GM23338 (cell line): ENCODE results near the gene ADGRV1. TPM values are rescaled to one million over a fixed set of nuclear protein-coding genes. Genes with fewer than 3 reads are reported as not detected.

Source experiments
- ATAC-seq: fragments of 200-7000 bp; cut with Tn5 transposase; 3 replicates; pipeline ENCODE4 v1.9.1; 2020
- DNase-seq: peaks from one replicate; pipeline ENCODE4 v3.0.0-alpha.2; 2015; ENCODE audit warnings: low spot score
- H2AFZ ChIP-seq: fragments of 200-600 bp; sonication (generic); 2 replicates; pipeline ENCODE4 v1.8.0; 2016; ENCODE audit warnings: antibody characterized with exemption, mild to moderate bottlenecking, moderate library complexity
- H3F3A ChIP-seq: fragments of 200-600 bp; sonication (generic); replicated peaks from 2 replicates; pipeline ENCODE4 v1.8.0; 2017; ENCODE audit warnings: antibody characterized with exemption, mixed run types, low read depth
- H3K27ac ChIP-seq: fragments of 200-600 bp; sonication (generic); 2 replicates; pipeline ENCODE4 v1.6.1; 2016; ENCODE audit warnings: low read depth
- H3K27me3 ChIP-seq: fragments of 200-600 bp; sonication (generic); 2 replicates; pipeline ENCODE4 v1.8.0; 2016; ENCODE audit warnings: mild to moderate bottlenecking, mixed run types, moderate library complexity; ENCODE audit not compliant: insufficient read depth
- H3K36me3 ChIP-seq: fragments of 200-600 bp; sonication (generic); 2 replicates; pipeline ENCODE4 v1.8.0; 2016; ENCODE audit warnings: mild to moderate bottlenecking; ENCODE audit not compliant: insufficient read depth
- H3K4me1 ChIP-seq: fragments of 200-600 bp; sonication (generic); 2 replicates; pipeline ENCODE4 v1.8.0; 2016; ENCODE audit warnings: mild to moderate bottlenecking, moderate library complexity; ENCODE audit not compliant: insufficient read depth
- H3K4me2 ChIP-seq: fragments of 200-600 bp; sonication (generic); 2 replicates; pipeline ENCODE4 v1.7.1; 2017; ENCODE audit warnings: mixed run types
- H3K4me3 ChIP-seq: fragments of 200-600 bp; sonication (generic); 2 replicates; pipeline ENCODE4 v1.6.1; 2016; ENCODE audit warnings: mixed run types
- H3K79me2 ChIP-seq: fragments of 200-600 bp; sonication (generic); replicated peaks from 2 replicates; pipeline ENCODE4 v1.8.0; 2017; ENCODE audit warnings: mild to moderate bottlenecking; ENCODE audit not compliant: insufficient read depth
- H3K9me2 ChIP-seq: fragments of 200-600 bp; sonication (generic); 2 replicates; pipeline ENCODE4 v1.8.0; 2017; ENCODE audit not compliant: insufficient read depth
- H4K20me1 ChIP-seq: fragments of 200-600 bp; sonication (generic); replicated peaks from 2 replicates; pipeline ENCODE4 v1.8.0; 2017; ENCODE audit warnings: mild to moderate bottlenecking; ENCODE audit not compliant: insufficient read depth
- H3K27ac Mint-ChIP-seq: 2 replicates; pipeline ENCODE4 v1.8.0; 2020; ENCODE audit warnings: inconsistent platforms, mild to moderate bottlenecking, moderate library complexity, mixed read lengths
- H3K27me3 Mint-ChIP-seq: 3 replicates; pipeline ENCODE4 v1.8.0; 2022; ENCODE audit warnings: low read depth, mild to moderate bottlenecking, moderate library complexity, mixed read lengths, inconsistent platforms; ENCODE audit not compliant: insufficient read depth, poor library complexity
- H3K36me3 Mint-ChIP-seq: 3 replicates; pipeline ENCODE4 v1.8.0; 2021; ENCODE audit warnings: low read depth, mild to moderate bottlenecking, inconsistent platforms, moderate library complexity, mixed read lengths
- H3K4me1 Mint-ChIP-seq: 3 replicates; pipeline ENCODE4 v1.8.0; 2020; ENCODE audit warnings: mild to moderate bottlenecking, inconsistent platforms, mixed read lengths
- H3K4me3 Mint-ChIP-seq: 3 replicates; pipeline ENCODE4 v1.8.0; 2021; ENCODE audit warnings: moderate library complexity, mild to moderate bottlenecking, inconsistent platforms, mixed read lengths
- H3K9me3 Mint-ChIP-seq: 3 replicates; pipeline ENCODE4 v1.8.0; 2020; ENCODE audit warnings: moderate library complexity, mild to moderate bottlenecking, inconsistent platforms, mixed read lengths
- CREB1 ChIP-seq: fragments of 250-450 bp; sonication (Bioruptor Pico); IDR thresholded peaks from 2 replicates; pipeline ENCODE4 v1.5.0; 2020; ENCODE audit warnings: low read depth, mild to moderate bottlenecking, moderate library complexity
- CTCF ChIP-seq, 2 experiments: fragments of 200-600 bp in 1 of 2; sonication (generic) in 1 of 2; conservative IDR thresholded peaks; 2 replicates each; pipeline versions ENCODE4 v1.5.1 to v1.6.1; 2016 to 2017; ENCODE audit warnings: antibody characterized with exemption in 2 of 2, low read depth in 2 of 2, mild to moderate bottlenecking in 2 of 2, moderate library complexity in 1 of 2
- ETS1 ChIP-seq: IDR thresholded peaks from 2 replicates; pipeline ENCODE4 v1.6.1; 2016; ENCODE audit warnings: antibody characterized with exemption
- EZH2phosphoT487 ChIP-seq: fragments of 200-600 bp; sonication (generic); IDR thresholded peaks from one replicate; pipeline ENCODE4 v1.8.1; 2018; ENCODE audit warnings: antibody characterized with exemption; ENCODE audit not compliant: unreplicated experiment
- JUNB ChIP-seq: IDR thresholded peaks from one replicate; pipeline ENCODE4 v1.6.1; 2016; ENCODE audit warnings: antibody characterized with exemption; ENCODE audit not compliant: unreplicated experiment
- NANOG ChIP-seq: IDR thresholded peaks from 2 replicates; pipeline ENCODE4 v1.6.1; 2016; ENCODE audit warnings: antibody characterized with exemption, borderline replicate concordance
- POLR2AphosphoS5 ChIP-seq: IDR thresholded peaks from 2 replicates; pipeline ENCODE4 v1.6.1; 2016; ENCODE audit warnings: antibody characterized with exemption, low read depth
- ZNF114 ChIP-seq: fragments of 250-450 bp; sonication (Bioruptor Pico); IDR thresholded peaks from 2 replicates; pipeline ENCODE4 v1.5.0; 2020; ENCODE audit warnings: mild to moderate bottlenecking, moderate library complexity
- ZNF331 ChIP-seq: fragments of 250-450 bp; sonication (Bioruptor Pico); IDR thresholded peaks from 2 replicates; pipeline ENCODE4 v1.5.0; 2020; ENCODE audit warnings: low read depth, mild to moderate bottlenecking, moderate library complexity
- polyA plus RNA-seq: library from polyadenylated mRNA; unstranded; fragments of >200 nt; fragmentation: Nextera tagmentation; extraction: Ambion mirVana; gene quantifications from 2 replicates; pipeline ENCODE4 v1.2.1, GENCODE V29; 2016
- total RNA-seq: library from RNA; depleted of rRNA; stranded (reverse); fragments of >200 nt; shearing (Covaris generic); gene quantifications from 2 replicates; pipeline ENCODE4 v1.2.3, GENCODE V29; 2014

The ADGRV1 gene
- total and polyA plus RNA-seq, 2 experiments from 2014 or later = 46.1 to 149 TPM

- H2AFZ ChIP-seq = no peak overlapping the region
These were observed 1.2 kb upstream of the ADGRV1 start for GRCh38 chr5:90557391-90557790.

GRCh38 chr5:90557871-90558270 is 726 bp upstream of the ADGRV1 start:
- Mint-ChIP-seq H3K27me3 (peaks cover 5% of the 10 kb centered on the region), H3K36me3 (no peaks in the 10 kb centered on the region; the same call in 2 of the 3 replicates), H3K4me3 (peak overlapping the region; percentile 90), H3K9me3 (no peaks in the 10 kb centered on the region; the same call in 2 of the 3 replicates), H3K4me1 (peaks cover 72% of the 10 kb centered on the region), H3K27ac (peak overlapping the region; percentile 93)
- Histone ChIP-seq H3K27me3 (no peaks in the 10 kb centered on the region), H3F3A (no peaks in the 10 kb centered on the region), H2AFZ (no peak overlapping the region; the same call in 1 of the 2 replicates), H3K4me1 (peaks cover 78% of the 10 kb centered on the region), H3K9me2 (no peaks in the 10 kb centered on the region), H3K79me2 (peaks cover 39% of the 10 kb centered on the region), H3K36me3 (no peaks in the 10 kb centered on the region), H3K27ac (peak overlapping the region; percentile 85), H3K4me2 (peak overlapping the region; percentile 81), H3K4me3 (peak overlapping the region; percentile 80), H4K20me1 (no peaks in the 10 kb centered on the region)
- no peak for DNase-seq
- ATAC-seq = no peak
- TF ChIP-seq EZH2phosphoT487 = no peak
- no peak for TF ChIP-seq CREB1
- no peak for TF ChIP-seq POLR2AphosphoS5
- no peak for TF ChIP-seq ZNF331
- TF ChIP-seq NANOG = no peak

More at GRCh38 chr5:90557391-90557790, 1.2 kb upstream of the ADGRV1 start:
- peaks cover 69% of the 10 kb centered on the region for H3K4me1 Mint-ChIP-seq
- ATAC-seq = no peak
- peak overlapping the region; percentile 80 for H3K4me3 ChIP-seq
- H3K36me3 Mint-ChIP-seq = no peaks in the 10 kb centered on the region; the same call in 2 of the 3 replicates
- H4K20me1 ChIP-seq = no peaks in the 10 kb centered on the region
- no peaks in the 10 kb centered on the region for H3K27me3 ChIP-seq
- DNase-seq = peak; percentile 48
- no peaks in the 10 kb centered on the region for H3K36me3 ChIP-seq
- H3K4me1 ChIP-seq = peaks cover 73% of the 10 kb centered on the region
- H3K27me3 Mint-ChIP-seq = peaks cover 5% of the 10 kb centered on the region
- peaks cover 34% of the 10 kb centered on the region for H3K79me2 ChIP-seq
- no peaks in the 10 kb centered on the region for H3F3A ChIP-seq
- H3K27ac ChIP-seq = no peak overlapping the region
- H3K4me2 ChIP-seq = peak overlapping the region; percentile 81
- H3K4me3 Mint-ChIP-seq = peak overlapping the region; percentile 90
- H3K27ac Mint-ChIP-seq = no peak overlapping the region; the same call in 1 of the 2 replicates
- TF ChIP-seq NANOG (peak; percentile 57; the same call in 1 of the 2 replicates), POLR2AphosphoS5 (no peak)
- no peaks in the 10 kb centered on the region; the same call in 2 of the 3 replicates for H3K9me3 Mint-ChIP-seq
- H3K9me2 ChIP-seq = no peaks in the 10 kb centered on the region

GRCh38 chr5:90560771-90561170 is 2.2 kb downstream of the ADGRV1 start:
- Histone ChIP-seq H3K4me1 (peaks cover 77% of the 10 kb centered on the region), H3K79me2 (peaks cover 63% of the 10 kb centered on the region), H3K27ac (no peak overlapping the region), H3K4me3 (peak overlapping the region; percentile 80), H3K27me3 (no peaks in the 10 kb centered on the region), H3K36me3 (no peaks in the 10 kb centered on the region), H4K20me1 (peaks cover 5% of the 10 kb centered on the region), H2AFZ (no peak overlapping the region), H3K9me2 (no peaks in the 10 kb centered on the region), H3F3A (0 out of 2 replicates have a peak, but pooled peaks cover 3% of the 10 kb centered on the region), H3K4me2 (peak overlapping the region; percentile 85)
- peaks cover 67% of the 10 kb centered on the region for H3K4me1 Mint-ChIP-seq
- H3K4me3 Mint-ChIP-seq = peak overlapping the region; percentile 90
- DNase-seq (no peak), ATAC-seq (no peak)
- peaks cover 10% of the 10 kb centered on the region for H3K36me3 Mint-ChIP-seq
- 0 out of 2 replicates have a peak overlapping the region, but pooled peaks have one; percentile 47 for H3K27ac Mint-ChIP-seq
- no peaks in the 10 kb centered on the region; the same call in 2 of the 3 replicates for H3K9me3 Mint-ChIP-seq
- peaks cover 5% of the 10 kb centered on the region for H3K27me3 Mint-ChIP-seq
- TF ChIP-seq POLR2AphosphoS5 (no peak), ETS1 (no peak), NANOG (no peak), ZNF114 (CRISPR knock-in tag) (no peak), CREB1 (no peak), CTCF (conservative IDR thresholded peaks at IDR 0.05; ENCODE audit: low read depth in 2 of 2) (no peak), JUNB (no peak)
